Hematopoietic multipotent progenitor cell treated with erythropoietin and hydrocortisone succinate and interleukin-3 and kit ligand, for 4 days (in vitro differentiated cells): ENCODE results near the gene SH3D21.
A peak's percentile ranks its signal among the peaks of the same experiment; 100 is the strongest.

Experiments
- DNase-seq: peaks from one replicate; pipeline ENCODE4 v3.0.0-alpha.2; 2015

Gene SH3D21

GRCh38 chr1:36306210-36306901, at the start of gene SH3D21:
Gene SH3D21 (plus strand): TSS chr1:36306368. CDS start chr1:36306421, 53 bp downstream.
- peak; percentile 63 for DNase-seq

- DNase-seq, result peak; percentile 53
Measured at GRCh38 chr1:36256558-36257374, 49.4 kb upstream of the SH3D21 start.

- DNase-seq, result peak; percentile 32
Measured at GRCh38 chr1:36257375-36257767, 48.8 kb upstream of the SH3D21 start.

DNA sequence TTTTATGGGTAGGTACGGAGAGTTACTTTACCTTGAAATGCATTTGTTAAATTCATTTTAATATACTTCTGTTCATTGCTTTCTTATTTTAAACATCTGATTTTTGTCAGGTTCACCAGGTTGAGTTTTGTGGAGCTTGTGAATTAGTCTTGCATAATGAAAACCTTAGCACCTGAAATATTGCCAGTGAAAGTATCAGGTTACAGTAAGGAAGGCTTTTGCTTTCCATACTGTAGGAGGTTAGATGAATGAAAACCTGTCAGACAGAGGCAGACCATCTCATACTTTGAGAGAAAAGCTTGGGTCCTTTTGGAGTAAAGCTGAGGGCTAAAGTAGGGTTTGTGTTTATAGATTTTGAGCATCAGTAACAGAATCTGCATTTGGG, 47.2 kb upstream of the SH3D21 start:
- no peak for DNase-seq

DNA sequence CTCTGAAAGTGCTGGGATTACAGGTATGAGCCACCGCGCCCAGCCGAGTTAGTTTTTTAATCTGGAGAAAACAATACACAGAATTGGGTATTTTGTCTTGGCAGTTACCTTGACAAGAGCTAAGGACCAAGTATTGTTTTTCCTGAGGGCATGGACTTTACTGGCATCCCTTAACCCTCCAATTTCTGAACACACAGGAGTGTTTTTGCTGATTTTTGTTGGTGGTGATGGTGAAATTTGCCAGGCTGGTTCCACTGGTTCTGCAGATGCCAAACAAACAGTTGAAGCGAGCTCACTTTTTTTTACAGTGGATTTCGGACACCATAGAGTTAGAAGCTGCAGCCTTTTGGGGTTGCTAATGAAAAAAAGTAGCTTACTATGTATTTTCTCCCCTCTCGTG, 37.2 kb upstream of the SH3D21 start:
- DNase-seq, result no peak

GRCh38 chr1:36269408-36269838, 36.7 kb upstream of the SH3D21 start:
- DNase-seq, result no peak

DNA sequence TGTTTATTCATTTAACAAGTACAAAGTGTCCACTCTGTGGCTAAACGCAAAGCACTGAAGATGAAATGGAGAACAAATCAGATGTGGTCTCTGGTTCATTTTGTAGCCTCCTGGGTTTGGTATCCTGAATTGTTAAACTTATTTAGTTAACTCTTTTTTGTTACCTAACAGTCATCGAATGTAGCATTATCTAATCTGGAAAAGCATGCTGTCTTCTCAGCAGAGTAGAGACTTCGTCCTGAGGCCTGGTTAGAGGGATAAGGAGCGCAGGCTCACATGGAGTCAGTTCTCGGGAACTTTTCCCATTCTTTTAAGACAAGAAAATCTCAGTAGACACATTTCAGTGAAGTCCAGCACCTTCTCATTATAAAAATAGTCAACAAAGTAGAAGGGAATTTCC, 33.1 kb upstream of the SH3D21 start:
- DNase-seq, result peak; percentile 53

DNA sequence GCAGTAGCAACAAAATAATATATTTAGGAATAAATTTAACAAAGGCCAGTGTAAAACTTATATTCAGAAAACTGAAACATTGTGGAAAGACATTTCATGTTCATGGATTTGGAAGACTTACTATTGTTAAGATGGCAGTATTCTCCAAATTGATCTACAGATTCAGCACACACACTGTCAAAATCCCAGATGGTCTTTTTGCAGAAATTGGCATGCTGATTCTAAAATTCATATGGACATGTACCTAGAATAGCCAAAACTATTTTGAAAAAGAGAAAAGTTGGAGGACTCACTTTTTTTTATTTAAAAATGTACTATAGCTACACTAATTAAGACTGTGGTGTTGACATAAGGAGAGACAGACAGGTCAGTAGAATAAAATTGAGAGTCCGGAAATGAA, 32.0 kb upstream of the SH3D21 start:
- no peak for DNase-seq

GRCh38 chr1:36276688-36277087, 29.5 kb upstream of the SH3D21 start:
- no peak for DNase-seq

DNA sequence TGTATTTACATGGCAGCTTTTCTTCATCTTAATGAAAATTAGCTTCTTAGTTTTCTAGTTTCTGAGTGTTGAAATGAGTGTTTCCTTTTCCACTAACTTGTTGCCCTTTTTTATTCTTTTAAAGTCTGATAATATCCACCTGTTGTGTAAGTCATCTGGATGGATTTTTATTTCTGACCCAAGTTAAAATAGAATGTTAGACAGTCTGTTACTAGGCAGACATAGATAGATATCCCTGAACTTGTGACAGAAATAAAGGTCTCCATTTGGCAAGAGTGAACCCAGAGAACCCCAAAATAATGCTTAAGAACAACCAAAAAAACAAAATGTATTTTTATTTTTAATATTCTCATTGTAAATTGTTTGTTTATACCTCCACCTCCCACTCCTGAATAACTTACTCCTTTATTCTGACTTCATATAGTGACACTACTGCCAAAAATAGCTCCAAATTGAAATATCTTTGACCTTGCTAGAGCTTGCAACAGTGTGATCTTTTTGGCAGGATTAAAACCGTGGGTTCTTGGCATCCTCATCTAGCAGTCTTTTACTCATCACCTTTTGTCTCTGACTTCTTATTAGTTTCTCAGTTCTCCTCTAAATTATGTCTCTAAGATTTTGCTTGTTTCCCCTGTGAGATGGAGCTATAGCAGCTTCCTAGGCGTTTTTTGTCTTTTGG, 26.9 kb upstream of the SH3D21 start:
- DNase-seq, result no peak

GRCh38 chr1:36279789-36280296, 26.3 kb upstream of the SH3D21 start:
- no peak for DNase-seq

- no peak for DNase-seq
Measured at GRCh38 chr1:36284061-36284460, 22.1 kb upstream of the SH3D21 start.

DNA sequence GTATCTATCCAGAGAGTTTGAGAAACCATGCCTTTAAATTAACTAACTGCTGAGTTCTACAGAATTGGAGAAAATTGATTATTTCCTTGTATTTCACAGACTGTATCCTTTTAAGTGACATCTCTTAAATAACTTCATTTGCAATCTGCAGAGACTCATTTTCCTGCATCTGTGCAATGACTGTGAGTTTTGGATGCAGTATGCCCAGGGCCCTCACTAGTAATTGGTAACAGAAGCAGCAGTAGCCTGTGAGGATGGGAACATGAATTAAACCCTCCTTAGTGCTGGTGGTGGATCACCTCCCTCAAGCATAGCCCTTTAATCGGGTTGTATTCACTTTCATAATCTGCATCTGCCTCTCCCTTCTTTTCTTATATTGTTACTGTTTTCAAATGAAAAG, 21.7 kb upstream of the SH3D21 start:
- no peak for DNase-seq

DNA sequence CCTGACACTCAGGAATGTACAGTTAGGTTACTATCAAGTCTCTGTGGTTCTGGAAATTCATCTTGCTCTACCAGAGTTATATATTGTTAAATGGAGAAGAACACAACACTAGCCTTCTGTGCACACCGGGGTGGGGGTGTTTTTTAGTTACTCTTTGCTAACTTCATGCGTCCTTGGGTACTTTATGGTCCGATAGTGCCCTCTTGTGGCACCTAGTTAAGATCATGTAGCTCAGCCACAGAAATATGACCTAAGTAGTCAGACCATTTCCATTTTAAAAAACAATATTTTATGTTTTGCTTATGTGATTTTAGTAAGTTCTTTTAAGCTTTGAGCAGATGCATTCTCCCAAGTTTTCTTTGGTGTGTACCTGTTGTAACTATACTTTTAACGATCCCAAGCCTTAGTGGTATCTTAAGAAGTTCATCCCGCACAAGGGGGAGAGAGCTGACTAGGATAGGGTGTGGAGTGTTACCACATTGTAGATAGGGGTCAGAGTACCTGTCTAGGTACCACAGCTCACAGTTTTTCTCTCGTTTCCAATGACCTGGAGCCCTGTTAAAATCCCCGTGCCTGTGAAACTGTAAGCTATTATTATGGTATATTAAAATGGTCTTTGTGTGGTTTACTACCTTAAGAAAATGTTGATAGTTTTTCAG, 20.6 kb upstream of the SH3D21 start:
- DNase-seq, result peak; percentile 95

DNA sequence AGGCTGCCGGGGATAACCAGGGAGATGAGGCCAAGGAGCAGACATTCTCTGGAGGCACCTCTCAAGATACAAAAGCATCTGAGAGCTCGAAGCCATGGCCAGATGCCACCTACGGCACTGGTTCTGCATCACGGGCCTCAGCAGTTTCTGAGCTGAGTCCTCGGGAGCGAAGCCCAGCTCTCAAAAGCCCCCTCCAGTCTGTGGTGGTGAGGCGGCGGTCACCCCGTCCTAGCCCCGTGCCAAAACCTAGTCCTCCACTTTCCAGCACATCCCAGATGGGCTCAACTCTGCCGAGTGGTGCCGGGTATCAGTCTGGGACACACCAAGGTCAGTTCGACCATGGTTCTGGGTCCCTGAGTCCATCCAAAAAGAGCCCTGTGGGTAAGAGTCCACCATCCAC, 19.4 kb upstream of the SH3D21 start:
- DNase-seq, result no peak

- no peak for DNase-seq
Measured at GRCh38 chr1:36287595-36287994, 18.6 kb upstream of the SH3D21 start.

- no peak for DNase-seq
Measured at GRCh38 chr1:36295390-36295789, 10.8 kb upstream of the SH3D21 start.

DNA sequence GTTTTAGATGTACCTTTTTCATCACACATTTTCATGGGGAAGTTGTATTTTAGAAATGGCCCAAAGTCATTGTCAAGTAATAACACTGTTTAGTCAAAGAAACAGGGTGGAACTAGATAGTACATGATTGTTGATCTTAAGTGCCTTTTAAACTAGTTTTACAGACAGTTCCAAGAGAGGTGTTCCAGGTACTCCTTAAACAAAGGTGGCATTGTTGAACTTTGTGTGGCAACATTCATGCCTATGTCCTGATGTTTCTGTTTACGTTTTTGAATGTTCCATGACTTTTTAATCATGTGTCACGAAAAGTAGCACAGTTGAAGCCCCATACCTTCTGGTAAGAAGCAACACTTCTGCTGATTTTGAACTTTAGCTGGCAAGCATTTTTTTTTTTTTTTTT, 9.1 kb upstream of the SH3D21 start:
- DNase-seq, result no peak

DNA sequence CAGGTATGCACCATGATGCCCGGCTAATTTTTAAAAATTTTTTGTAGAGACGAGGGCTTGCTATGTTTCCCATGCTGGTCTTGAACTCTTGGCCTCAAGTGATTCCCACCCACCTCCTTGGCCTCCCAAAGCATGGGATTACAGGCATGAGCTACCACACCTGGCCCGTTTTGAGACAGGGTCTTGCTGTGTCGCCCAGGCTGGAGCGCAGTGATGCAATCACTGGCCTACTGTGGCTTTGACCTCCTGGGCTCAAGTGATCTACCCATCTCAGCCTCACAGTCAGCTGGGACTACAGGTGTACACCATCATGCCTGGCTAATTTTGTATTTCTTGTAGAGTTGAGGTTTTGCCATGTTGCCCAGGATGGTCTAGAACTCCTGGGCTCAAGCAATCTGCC, 7.5 kb upstream of the SH3D21 start:
- no peak for DNase-seq

GRCh38 chr1:36300526-36300925, 5.6 kb upstream of the SH3D21 start:
- DNase-seq, result no peak

GRCh38 chr1:36301220-36301619, 4.9 kb upstream of the SH3D21 start:
- no peak for DNase-seq

DNA sequence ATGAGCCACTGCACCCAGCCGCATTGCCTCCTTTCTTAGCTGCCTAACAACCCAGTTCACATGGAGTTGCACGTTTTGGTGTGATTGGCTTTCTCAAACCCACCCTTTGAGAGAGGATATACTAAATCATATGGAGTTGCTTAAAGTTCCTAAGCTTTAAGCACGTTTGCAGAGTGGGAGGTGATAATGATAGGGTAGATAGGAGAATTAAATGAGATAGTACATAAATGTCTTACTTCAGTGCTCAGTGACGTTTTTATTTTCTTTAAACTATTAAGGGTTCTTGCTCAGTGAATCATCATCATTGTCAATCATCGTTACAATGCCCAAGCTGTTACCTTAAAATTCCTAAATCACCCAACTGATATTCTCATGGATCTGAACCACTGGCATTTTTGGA, 2.9 kb upstream of the SH3D21 start:
- no peak for DNase-seq
